Activated T-helper 17 cell treated with anti-CD3 and anti-CD28 coated beads, Interleukin-2, amount 50 U/mL, for 72 hours (primary cell): Measurements from ENCODE around the gene IGF1R. TPM values are rescaled to one million over a fixed set of nuclear protein-coding genes. Genes with fewer than 3 reads are reported as not detected.
A peak's percentile ranks its signal among the peaks of the same experiment; 100 is the strongest.

Experiments
- ATAC-seq: fragments of 150-1000 bp; cut with Tn5 transposase; replicated peaks from 2 replicates; pipeline ENCODE4 v1.10.0; 2021; ENCODE audit warnings: mild to moderate bottlenecking, moderate library complexity
- H3K27ac Mint-ChIP-seq: one replicate; pipeline ENCODE4 v1.8.0; 2022; ENCODE audit warnings: mixed read lengths
- H3K27me3 Mint-ChIP-seq: one replicate; pipeline ENCODE4 v1.8.0; 2022; ENCODE audit warnings: mixed read lengths
- H3K36me3 Mint-ChIP-seq: one replicate; pipeline ENCODE4 v1.8.0; 2022; ENCODE audit warnings: low read depth, mild to moderate bottlenecking, mixed read lengths
- H3K4me1 Mint-ChIP-seq: one replicate; pipeline ENCODE4 v1.8.0; 2022; ENCODE audit warnings: mixed read lengths
- H3K4me3 Mint-ChIP-seq: one replicate; pipeline ENCODE4 v1.8.0; 2022; ENCODE audit warnings: mild to moderate bottlenecking, mixed read lengths
- H3K9me3 Mint-ChIP-seq: one replicate; pipeline ENCODE4 v1.8.0; 2022; ENCODE audit warnings: mixed read lengths
- total RNA-seq, 2 donors: library from RNA; stranded (reverse); gene quantifications; one replicate each; pipeline ENCODE4 v1.2.3, GENCODE V29; 2022

Gene IGF1R
- total RNA-seq, 2 donors from 2014 or later = 4.6 to 33.8 TPM

GRCh38 chr15:98794748-98795147 lies 146.4 kb downstream of the IGF1R start:
- no peaks in the 10 kb centered on the region for H3K27me3 Mint-ChIP-seq
- H3K27ac Mint-ChIP-seq = no peak overlapping the region
- H3K36me3 Mint-ChIP-seq = no peaks in the 10 kb centered on the region
- peaks cover 5% of the 10 kb centered on the region for H3K4me1 Mint-ChIP-seq
- H3K9me3 Mint-ChIP-seq = no peaks in the 10 kb centered on the region
- no peak for ATAC-seq
- H3K4me3 Mint-ChIP-seq = no peak overlapping the region

- no peaks in the 10 kb centered on the region for H3K9me3 Mint-ChIP-seq
These were observed 147.6 kb downstream of the IGF1R start for GRCh38 chr15:98795980-98796379.

GRCh38 chr15:98796685-98797357 lies 148.5 kb downstream of the IGF1R start:
- Mint-ChIP-seq H3K27ac (no peak overlapping the region), H3K9me3 (no peaks in the 10 kb centered on the region), H3K27me3 (no peaks in the 10 kb centered on the region), H3K36me3 (no peaks in the 10 kb centered on the region), H3K4me3 (no peak overlapping the region), H3K4me1 (peaks cover 5% of the 10 kb centered on the region)
- no peak for ATAC-seq

More at GRCh38 chr15:98795980-98796379, 147.6 kb downstream of the IGF1R start:
- Mint-ChIP-seq H3K4me3 (no peak overlapping the region), H3K27me3 (no peaks in the 10 kb centered on the region), H3K27ac (no peak overlapping the region), H3K36me3 (no peaks in the 10 kb centered on the region), H3K4me1 (peaks cover 5% of the 10 kb centered on the region)
- ATAC-seq = no peak

- no peak overlapping the region for H3K27ac Mint-ChIP-seq
- H3K9me3 Mint-ChIP-seq = no peaks in the 10 kb centered on the region
- no peaks in the 10 kb centered on the region for H3K36me3 Mint-ChIP-seq
- H3K27me3 Mint-ChIP-seq = no peaks in the 10 kb centered on the region
- H3K4me1 Mint-ChIP-seq = peaks cover 5% of the 10 kb centered on the region
- no peak for ATAC-seq
- H3K4me3 Mint-ChIP-seq = no peak overlapping the region
These were observed 150.1 kb downstream of the IGF1R start for GRCh38 chr15:98798375-98798893.

- ATAC-seq = no peak
- no peak overlapping the region for H3K27ac Mint-ChIP-seq
- peaks cover 10% of the 10 kb centered on the region for H3K4me1 Mint-ChIP-seq
- H3K27me3 Mint-ChIP-seq = no peaks in the 10 kb centered on the region
- no peaks in the 10 kb centered on the region for H3K9me3 Mint-ChIP-seq
- H3K36me3 Mint-ChIP-seq = no peaks in the 10 kb centered on the region
- H3K4me3 Mint-ChIP-seq = no peak overlapping the region
These were observed 151.4 kb downstream of the IGF1R start for GRCh38 chr15:98799461-98800390.

GRCh38 chr15:98800437-98801233 lies 152.3 kb downstream of the IGF1R start:
- Mint-ChIP-seq H3K36me3 (no peaks in the 10 kb centered on the region), H3K27ac (peak overlapping the region; percentile 50), H3K4me3 (no peak overlapping the region), H3K4me1 (peaks cover 10% of the 10 kb centered on the region), H3K27me3 (no peaks in the 10 kb centered on the region), H3K9me3 (no peaks in the 10 kb centered on the region)
- ATAC-seq = no peak

- H3K4me1 Mint-ChIP-seq = peaks cover 10% of the 10 kb centered on the region
- no peak for ATAC-seq
These were observed 152.9 kb downstream of the IGF1R start for GRCh38 chr15:98801234-98801561.

GRCh38 chr15:98802187-98802586 lies 153.8 kb downstream of the IGF1R start:
- no peaks in the 10 kb centered on the region for H3K27me3 Mint-ChIP-seq
- ATAC-seq = no peak
- no peaks in the 10 kb centered on the region for H3K36me3 Mint-ChIP-seq
- H3K27ac Mint-ChIP-seq = no peak overlapping the region
- H3K9me3 Mint-ChIP-seq = no peaks in the 10 kb centered on the region
- peaks cover 10% of the 10 kb centered on the region for H3K4me1 Mint-ChIP-seq
- no peak overlapping the region for H3K4me3 Mint-ChIP-seq

More at GRCh38 chr15:98801234-98801561, 152.9 kb downstream of the IGF1R start:
- H3K27me3 Mint-ChIP-seq = no peaks in the 10 kb centered on the region
- no peaks in the 10 kb centered on the region for H3K9me3 Mint-ChIP-seq
- no peaks in the 10 kb centered on the region for H3K36me3 Mint-ChIP-seq
- no peak overlapping the region for H3K4me3 Mint-ChIP-seq
- H3K27ac Mint-ChIP-seq = peak overlapping the region; percentile 50

GRCh38 chr15:98803228-98804056 lies 155.1 kb downstream of the IGF1R start:
- Mint-ChIP-seq H3K36me3 (no peaks in the 10 kb centered on the region), H3K27ac (no peak overlapping the region), H3K4me3 (no peak overlapping the region), H3K27me3 (no peaks in the 10 kb centered on the region), H3K4me1 (peaks cover 7% of the 10 kb centered on the region), H3K9me3 (no peaks in the 10 kb centered on the region)
- no peak for ATAC-seq

GRCh38 chr15:98804057-98804380 lies 155.7 kb downstream of the IGF1R start:
- no peaks in the 10 kb centered on the region for H3K36me3 Mint-ChIP-seq
- no peaks in the 10 kb centered on the region for H3K9me3 Mint-ChIP-seq
- no peak for ATAC-seq
- no peaks in the 10 kb centered on the region for H3K27me3 Mint-ChIP-seq
- no peak overlapping the region for H3K27ac Mint-ChIP-seq
- H3K4me1 Mint-ChIP-seq = peaks cover 5% of the 10 kb centered on the region
- H3K4me3 Mint-ChIP-seq = no peak overlapping the region

- Mint-ChIP-seq H3K4me3 (no peak overlapping the region), H3K27ac (no peak overlapping the region), H3K36me3 (no peaks in the 10 kb centered on the region), H3K9me3 (no peaks in the 10 kb centered on the region), H3K27me3 (no peaks in the 10 kb centered on the region), H3K4me1 (peaks cover 5% of the 10 kb centered on the region)
- ATAC-seq = no peak
These were observed 157.3 kb downstream of the IGF1R start for GRCh38 chr15:98805434-98806274.

GRCh38 chr15:98806275-98806895 lies 158.0 kb downstream of the IGF1R start:
- H3K4me1 Mint-ChIP-seq = peaks cover 5% of the 10 kb centered on the region
- H3K4me3 Mint-ChIP-seq = no peak overlapping the region
- no peak overlapping the region for H3K27ac Mint-ChIP-seq
- H3K9me3 Mint-ChIP-seq = no peaks in the 10 kb centered on the region
- no peaks in the 10 kb centered on the region for H3K36me3 Mint-ChIP-seq
- no peak for ATAC-seq
- H3K27me3 Mint-ChIP-seq = no peaks in the 10 kb centered on the region

GRCh38 chr15:98807262-98807661 lies 158.9 kb downstream of the IGF1R start:
- H3K27ac Mint-ChIP-seq = no peak overlapping the region
- no peaks in the 10 kb centered on the region for H3K36me3 Mint-ChIP-seq
- peaks cover 5% of the 10 kb centered on the region for H3K4me1 Mint-ChIP-seq
- H3K9me3 Mint-ChIP-seq = no peaks in the 10 kb centered on the region
- no peaks in the 10 kb centered on the region for H3K27me3 Mint-ChIP-seq
- no peak for ATAC-seq
- no peak overlapping the region for H3K4me3 Mint-ChIP-seq
